Endodermal cell (in vitro differentiated cells): Measurements from ENCODE around the gene SLC12A4. TPM values are rescaled to one million over a fixed set of nuclear protein-coding genes. Genes with fewer than 3 reads are reported as not detected.

ENCODE experiments used
- DNase-seq: peaks from one replicate; pipeline ENCODE4 v3.0.0-alpha.2; 2017
- H3K27ac ChIP-seq: 2 replicates; pipeline ENCODE4 v1.5.1; 2013; ENCODE audit warnings: mild to moderate bottlenecking, low read depth, low read length, moderate library complexity
- H3K27me3 ChIP-seq: 2 replicates; pipeline ENCODE4 v1.6.1; 2013; ENCODE audit warnings: mild to moderate bottlenecking, low read length, moderate library complexity; ENCODE audit not compliant: insufficient read depth, control insufficient read depth, poor library complexity, severe bottlenecking
- H3K36me3 ChIP-seq: 2 replicates; pipeline ENCODE4 v1.7.0; 2013; ENCODE audit warnings: mild to moderate bottlenecking, low read length, moderate library complexity; ENCODE audit not compliant: control insufficient read depth, insufficient read depth
- H3K4me1 ChIP-seq: one replicate; pipeline ENCODE4 v1.7.0; 2013; ENCODE audit warnings: low read length; ENCODE audit not compliant: control insufficient read depth, insufficient read depth
- H3K4me3 ChIP-seq: 2 replicates; pipeline ENCODE4 v1.5.1; 2013; ENCODE audit warnings: mild to moderate bottlenecking, low read length, moderate library complexity
- H3K9ac ChIP-seq: 2 replicates; pipeline ENCODE4 v1.6.1; 2013; ENCODE audit warnings: mild to moderate bottlenecking, low read length, moderate library complexity; ENCODE audit not compliant: poor library complexity, severe bottlenecking; ENCODE audit errors: extremely low read depth
- H3K9me3 ChIP-seq: 2 replicates; pipeline ENCODE4 v1.6.1; 2013; ENCODE audit warnings: mild to moderate bottlenecking, low read length, moderate library complexity; ENCODE audit not compliant: control insufficient read depth
- H3K27ac Mint-ChIP-seq: 2 replicates; pipeline ENCODE4 v1.8.0; 2020; ENCODE audit warnings: mixed read lengths
- H3K27me3 Mint-ChIP-seq: 2 replicates; pipeline ENCODE4 v1.8.0; 2021; ENCODE audit warnings: mild to moderate bottlenecking, mixed read lengths; ENCODE audit not compliant: insufficient read depth
- H3K36me3 Mint-ChIP-seq: 2 replicates; pipeline ENCODE4 v1.8.0; 2020; ENCODE audit warnings: low read depth, mixed read lengths
- H3K4me1 Mint-ChIP-seq: 2 replicates; pipeline ENCODE4 v1.8.0; 2020; ENCODE audit warnings: mixed read lengths
- H3K4me3 Mint-ChIP-seq: 2 replicates; pipeline ENCODE4 v1.8.0; 2020; ENCODE audit warnings: mild to moderate bottlenecking, moderate library complexity, mixed read lengths
- H3K9me3 Mint-ChIP-seq: 2 replicates; pipeline ENCODE4 v1.8.0; 2020; ENCODE audit warnings: mild to moderate bottlenecking, mixed read lengths
- WGBS, 2 experiments: methylation state at CpG; one replicate each; pipeline versions ENCODE4 v1.1.5 to v1.1.7; 2013; ENCODE audit warnings: missing lambda C conversion rate in 2 of 2, mixed read lengths in 1 of 2; ENCODE audit not compliant: insufficient coverage in 1 of 2, insufficient read length in 1 of 2; 5-methylcytosine and 5-hydroxymethylcytosine counted together
- total RNA-seq, 2 donors: library from RNA; stranded (reverse); fragmentation: NEBNext Ultra II Directional in 1 of 2; extraction: Animal tissue kit (Norgen Biotek cat#: 25700) in 1 of 2; gene quantifications; 2 replicates in 1 of 2; 3 replicates in 1 of 2; pipeline ENCODE4 v1.2.1, GENCODE V29; 2021
- TF ChIP-seq, protein P1 (sequence below): fragments of 200-600 bp; sonication (generic); conservative IDR thresholded peaks from 2 replicates; pipeline ENCODE4 v1.5.0; 2021; ENCODE audit warnings: antibody characterized with exemption, mild to moderate bottlenecking

The SLC12A4 gene
- total RNA-seq, 2 donors from 2014 or later: 37.9 to 43.4 TPM

DNA sequence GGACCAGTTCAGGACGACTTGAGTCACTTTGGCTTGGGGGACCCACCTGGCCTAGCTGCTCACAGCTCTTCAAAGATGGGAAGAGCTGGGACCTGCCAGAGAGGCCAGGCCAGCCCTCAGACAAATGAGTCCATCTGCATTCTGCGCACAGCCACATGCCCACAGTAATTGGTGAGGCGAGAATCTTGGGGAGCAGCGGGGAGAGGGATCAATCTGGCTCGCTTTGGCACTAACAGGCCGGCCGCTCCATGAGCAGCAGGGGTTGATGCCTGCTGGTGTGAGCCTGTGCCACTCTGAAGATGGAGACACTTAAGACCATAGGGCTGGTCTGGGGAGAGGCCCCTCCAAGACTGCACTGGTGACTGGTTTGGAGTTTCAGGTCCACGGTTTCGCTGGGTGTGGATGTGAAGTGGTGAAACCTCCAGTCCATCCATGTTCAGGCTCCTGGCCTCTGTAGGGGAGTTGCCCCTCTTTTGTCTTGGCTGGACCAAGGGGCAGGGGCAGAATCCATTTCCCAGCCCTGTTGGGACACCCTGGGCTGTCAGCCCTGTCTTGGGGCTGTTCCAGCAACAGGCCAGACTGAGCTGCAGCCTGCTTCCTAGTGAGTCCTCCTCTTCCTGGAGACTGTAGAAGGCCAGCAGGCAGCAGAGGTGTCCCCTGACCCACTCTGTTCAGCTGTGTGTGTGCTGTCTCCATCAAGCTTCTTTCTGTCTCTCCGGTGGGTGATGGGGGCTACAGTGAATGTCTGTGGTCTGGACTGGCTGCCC is 44.1 kb downstream of the SLC12A4 start:
- Mint-ChIP-seq H3K4me1 (peaks cover 14% of the 10 kb centered on the region), H3K4me3 (no peak overlapping the region), H3K36me3 (peaks cover 8% of the 10 kb centered on the region), H3K27me3 (no peaks in the 10 kb centered on the region), H3K27ac (no peak overlapping the region), H3K9me3 (no peaks in the 10 kb centered on the region)
- no peaks in the 10 kb centered on the region for H3K4me1 ChIP-seq
- WGBS, 2 experiments: 94 to 99% methylated on average over 6 to 10 of the region's 10 CpGs
- no peak overlapping the region for H3K27ac ChIP-seq
- TF ChIP-seq, protein P1, sequence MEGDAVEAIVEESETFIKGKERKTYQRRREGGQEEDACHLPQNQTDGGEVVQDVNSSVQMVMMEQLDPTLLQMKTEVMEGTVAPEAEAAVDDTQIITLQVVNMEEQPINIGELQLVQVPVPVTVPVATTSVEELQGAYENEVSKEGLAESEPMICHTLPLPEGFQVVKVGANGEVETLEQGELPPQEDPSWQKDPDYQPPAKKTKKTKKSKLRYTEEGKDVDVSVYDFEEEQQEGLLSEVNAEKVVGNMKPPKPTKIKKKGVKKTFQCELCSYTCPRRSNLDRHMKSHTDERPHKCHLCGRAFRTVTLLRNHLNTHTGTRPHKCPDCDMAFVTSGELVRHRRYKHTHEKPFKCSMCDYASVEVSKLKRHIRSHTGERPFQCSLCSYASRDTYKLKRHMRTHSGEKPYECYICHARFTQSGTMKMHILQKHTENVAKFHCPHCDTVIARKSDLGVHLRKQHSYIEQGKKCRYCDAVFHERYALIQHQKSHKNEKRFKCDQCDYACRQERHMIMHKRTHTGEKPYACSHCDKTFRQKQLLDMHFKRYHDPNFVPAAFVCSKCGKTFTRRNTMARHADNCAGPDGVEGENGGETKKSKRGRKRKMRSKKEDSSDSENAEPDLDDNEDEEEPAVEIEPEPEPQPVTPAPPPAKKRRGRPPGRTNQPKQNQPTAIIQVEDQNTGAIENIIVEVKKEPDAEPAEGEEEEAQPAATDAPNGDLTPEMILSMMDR: no peak
- no peaks in the 10 kb centered on the region for H3K9me3 ChIP-seq
- peaks cover 8% of the 10 kb centered on the region for H3K36me3 ChIP-seq
- no peak overlapping the region for H3K9ac ChIP-seq
- no peak for DNase-seq
- H3K27me3 ChIP-seq: no peaks in the 10 kb centered on the region
- no peak overlapping the region for H3K4me3 ChIP-seq

DNA sequence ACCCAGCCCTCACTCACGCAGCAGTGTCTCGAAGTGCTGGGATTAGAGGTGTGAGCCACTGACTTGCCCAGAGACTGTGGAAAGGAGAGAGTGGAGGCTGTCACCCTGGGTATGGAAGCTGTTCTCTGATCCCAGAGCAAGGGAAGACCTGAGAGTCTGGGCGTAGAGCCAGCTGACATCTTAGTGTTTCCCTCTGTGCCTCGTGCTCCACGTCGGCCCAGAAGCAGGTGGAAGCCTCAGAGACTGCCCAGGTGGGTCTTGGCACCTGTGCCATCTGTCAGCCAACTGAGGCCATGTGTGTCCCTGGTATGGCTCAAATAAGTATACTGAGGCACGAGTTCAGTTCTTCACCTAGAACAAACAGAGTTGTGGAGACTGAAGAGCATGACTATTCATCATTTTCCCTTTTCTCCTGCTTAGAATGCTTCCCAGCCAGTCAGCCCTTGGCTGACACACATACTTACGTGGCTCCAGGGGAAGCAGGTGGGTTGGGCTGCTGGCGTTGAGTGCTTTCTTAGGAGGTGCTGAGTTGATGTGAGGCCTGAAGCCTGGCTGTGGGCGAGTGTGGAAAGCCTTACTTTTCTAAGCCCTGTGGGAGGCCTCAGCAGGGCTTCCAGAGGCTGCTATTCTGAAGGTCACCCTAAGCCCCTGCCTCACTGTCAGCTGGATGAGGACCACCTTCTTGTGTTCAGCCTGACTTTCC is 44.9 kb downstream of the SLC12A4 start:
- Histone ChIP-seq H3K27ac (no peak overlapping the region), H3K27me3 (no peaks in the 10 kb centered on the region), H3K36me3 (peaks cover under 1% of the 10 kb centered on the region), H3K9ac (no peak overlapping the region), H3K4me3 (no peak overlapping the region), H3K9me3 (no peaks in the 10 kb centered on the region), H3K4me1 (no peaks in the 10 kb centered on the region)
- Mint-ChIP-seq H3K36me3 (peaks cover 12% of the 10 kb centered on the region), H3K27ac (no peak overlapping the region), H3K4me1 (peaks cover 14% of the 10 kb centered on the region), H3K4me3 (no peak overlapping the region), H3K27me3 (no peaks in the 10 kb centered on the region), H3K9me3 (no peaks in the 10 kb centered on the region)
- WGBS, 2 experiments: 94 to 95% methylated on average over 8 to 10 of the region's 10 CpGs
- TF ChIP-seq, protein P1: no peak
- DNase-seq: no peak

DNA sequence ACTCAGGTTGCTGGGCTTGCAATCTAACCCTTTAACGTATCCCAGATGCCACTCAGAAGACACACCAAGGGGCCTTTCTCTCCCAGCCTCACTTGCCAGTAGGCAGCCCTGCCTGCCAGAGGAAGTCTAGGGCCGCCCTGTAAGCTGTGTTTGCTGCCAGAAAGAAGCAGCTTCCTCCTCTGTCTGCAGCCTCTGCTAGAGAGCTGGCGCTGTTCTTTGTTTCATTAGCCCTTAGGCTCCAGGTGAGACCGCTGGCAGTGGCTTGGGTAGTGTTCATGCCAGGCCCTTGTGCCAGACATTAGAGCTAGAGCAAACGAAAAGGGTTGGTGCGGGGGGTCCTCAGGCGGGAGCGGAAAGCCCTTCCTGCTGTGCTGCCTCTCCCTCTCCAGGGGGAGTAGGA is 45.7 kb downstream of the SLC12A4 start:
- Histone ChIP-seq H3K27ac (no peak overlapping the region), H3K4me3 (no peak overlapping the region), H3K36me3 (peaks cover under 1% of the 10 kb centered on the region), H3K9ac (no peak overlapping the region), H3K9me3 (no peaks in the 10 kb centered on the region), H3K27me3 (no peaks in the 10 kb centered on the region), H3K4me1 (no peaks in the 10 kb centered on the region)
- DNase-seq: no peak
- H3K27me3 Mint-ChIP-seq: no peaks in the 10 kb centered on the region
- H3K9me3 Mint-ChIP-seq: no peaks in the 10 kb centered on the region
- H3K4me3 Mint-ChIP-seq: no peak overlapping the region
- H3K4me1 Mint-ChIP-seq: peaks cover 14% of the 10 kb centered on the region
- WGBS, 2 experiments: 93 to 97% methylated on average over 8 of the region's 8 CpGs
- TF ChIP-seq, protein P1: no peak
- peak overlapping the region; percentile 33 for H3K27ac Mint-ChIP-seq
- peaks cover 16% of the 10 kb centered on the region for H3K36me3 Mint-ChIP-seq
